A673 (cell line): ENCODE data around the gene ZEB2. TPM values are rescaled to one million over a fixed set of nuclear protein-coding genes. Genes with fewer than 3 reads are reported as not detected.

Source experiments
- BruUV-seq: library from RNA; stranded (reverse); fragments of 400-500 nt; replicated peaks from 2 replicates; lab custom pipeline; 2021; lab: Mats Ljungman, UMichigan
- CTCF ChIA-PET: fragments of 300-600 bp; sonication (Branson Sonifier 250); formaldehyde crosslinking; loops from one replicate; lab custom pipeline; 2022; ENCODE audit warnings: antibody characterized with exemption; lab: Charles Lee
- POLR2A ChIA-PET: fragments of 300-600 bp; sonication (Branson Sonifier 250); formaldehyde crosslinking; loops from one replicate; lab custom pipeline; 2022; ENCODE audit warnings: antibody characterized with exemption; ENCODE audit not compliant: low non-redundant PET; lab: Charles Lee
- DNase-seq: peaks from one replicate; pipeline ENCODE4 v3.0.0-alpha.2; 2015; ENCODE audit warnings: low spot score
- H3K27ac ChIP-seq: fragments of 200-600 bp; sonication (generic); 2 replicates; pipeline ENCODE4 v1.5.1; 2016; ENCODE audit warnings: mixed run types, low read depth, mild to moderate bottlenecking, mixed read lengths, antibody characterized with exemption, low read length; ENCODE audit not compliant: poor library complexity, severe bottlenecking
- H3K27me3 ChIP-seq: fragments of 200-600 bp; sonication (generic); replicated peaks from 2 replicates; pipeline ENCODE4 v1.6.1; 2017; ENCODE audit warnings: mixed run types, low read depth, mild to moderate bottlenecking, mixed read lengths, antibody characterized with exemption, low read length; ENCODE audit not compliant: insufficient read depth, poor library complexity
- H3K36me3 ChIP-seq: fragments of 200-600 bp; sonication (generic); 2 replicates; pipeline ENCODE4 v1.6.1; 2016; ENCODE audit warnings: mixed run types, mild to moderate bottlenecking, mixed read lengths, antibody characterized with exemption, low read length; ENCODE audit not compliant: insufficient read depth, poor library complexity, severe bottlenecking
- H3K4me1 ChIP-seq: fragments of 200-600 bp; sonication (generic); 2 replicates; pipeline ENCODE4 v1.6.1; 2017; ENCODE audit warnings: mixed run types, mild to moderate bottlenecking, mixed read lengths, antibody characterized with exemption, low read length; ENCODE audit not compliant: insufficient read depth, poor library complexity, severe bottlenecking
- H3K4me3 ChIP-seq: fragments of 200-600 bp; sonication (generic); 2 replicates; pipeline ENCODE4 v1.5.1; 2016; ENCODE audit warnings: low read depth, mixed run types, mild to moderate bottlenecking, mixed read lengths, low read length; ENCODE audit not compliant: poor library complexity, severe bottlenecking
- H3K9me3 ChIP-seq: fragments of 200-600 bp; sonication (generic); 2 replicates; pipeline ENCODE4 v1.6.1; 2016; ENCODE audit warnings: mixed run types, low read depth, mild to moderate bottlenecking, mixed read lengths, antibody characterized with exemption, low read length; ENCODE audit not compliant: poor library complexity, severe bottlenecking
- EZH2 ChIP-seq: fragments of 200-600 bp; sonication (generic); IDR thresholded peaks from 2 replicates; pipeline ENCODE4 v1.6.1; 2017; ENCODE audit warnings: borderline replicate concordance, low read depth, mild to moderate bottlenecking, mixed read lengths, antibody characterized with exemption, low read length; ENCODE audit not compliant: poor library complexity, severe bottlenecking
- intact Hi-C: fragments of 100-400 bp; cut with micrococcal nuclease; formaldehyde crosslinking; loops from one replicate; pipeline ENCODE4 v1.10.0; 2022; ENCODE audit not compliant: unreplicated experiment
- total RNA-seq: library from RNA; stranded (reverse); gene quantifications from 2 replicates; pipeline ENCODE4 v1.2.3, GENCODE V29; 2021
- TF ChIP-seq, protein P1 (sequence below): fragments of 300-800, 200-600 bp; sonication (generic); conservative IDR thresholded peaks from 2 replicates; pipeline ENCODE4 v1.5.1; 2017; ENCODE audit warnings: low read depth, mild to moderate bottlenecking, antibody characterized with exemption, low read length, moderate library complexity, mixed read lengths

Gene ZEB2
- total RNA-seq, 1 experiment from 2014 or later = 146 TPM

DNA sequence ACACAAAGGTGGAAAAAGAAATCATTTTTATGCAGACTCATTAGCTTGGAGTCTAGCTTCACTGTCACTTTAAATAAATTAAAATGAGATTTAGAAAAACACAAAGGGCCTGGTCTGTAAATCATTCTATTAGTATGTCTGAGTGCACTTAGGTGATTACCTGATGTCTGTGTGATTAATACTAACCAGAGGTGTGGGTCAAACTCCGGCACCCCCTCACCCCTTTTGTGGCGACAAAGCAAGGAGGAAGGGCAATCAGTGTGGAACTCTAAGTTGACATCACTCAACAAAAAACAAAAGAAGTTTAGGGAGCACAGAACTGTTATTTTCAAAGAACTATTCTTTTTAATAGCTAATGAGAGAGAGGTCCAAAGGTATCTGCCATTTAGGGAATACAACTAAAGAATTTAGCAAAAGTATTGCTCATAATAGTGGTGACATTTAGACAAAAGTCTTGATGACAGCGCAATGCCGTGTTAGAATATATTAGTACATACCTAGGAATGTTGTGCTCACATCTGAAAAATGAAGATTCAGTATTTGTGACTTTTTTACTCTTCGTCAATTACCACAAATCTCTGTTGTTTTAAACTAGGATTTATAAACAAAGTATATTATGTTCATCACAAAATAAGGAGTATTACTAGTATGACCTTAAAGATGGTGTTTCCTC lies 66.3 kb downstream of the ZEB2 start:
- peak overlapping the region; percentile 10 for H3K4me3 ChIP-seq
- ChIA-PET CTCF (no interaction called here), POLR2A (no interaction called here)
- peaks cover 91% of the 10 kb centered on the region for H3K4me1 ChIP-seq
- TF ChIP-seq EZH2 = no peak
- TF ChIP-seq, protein P1, sequence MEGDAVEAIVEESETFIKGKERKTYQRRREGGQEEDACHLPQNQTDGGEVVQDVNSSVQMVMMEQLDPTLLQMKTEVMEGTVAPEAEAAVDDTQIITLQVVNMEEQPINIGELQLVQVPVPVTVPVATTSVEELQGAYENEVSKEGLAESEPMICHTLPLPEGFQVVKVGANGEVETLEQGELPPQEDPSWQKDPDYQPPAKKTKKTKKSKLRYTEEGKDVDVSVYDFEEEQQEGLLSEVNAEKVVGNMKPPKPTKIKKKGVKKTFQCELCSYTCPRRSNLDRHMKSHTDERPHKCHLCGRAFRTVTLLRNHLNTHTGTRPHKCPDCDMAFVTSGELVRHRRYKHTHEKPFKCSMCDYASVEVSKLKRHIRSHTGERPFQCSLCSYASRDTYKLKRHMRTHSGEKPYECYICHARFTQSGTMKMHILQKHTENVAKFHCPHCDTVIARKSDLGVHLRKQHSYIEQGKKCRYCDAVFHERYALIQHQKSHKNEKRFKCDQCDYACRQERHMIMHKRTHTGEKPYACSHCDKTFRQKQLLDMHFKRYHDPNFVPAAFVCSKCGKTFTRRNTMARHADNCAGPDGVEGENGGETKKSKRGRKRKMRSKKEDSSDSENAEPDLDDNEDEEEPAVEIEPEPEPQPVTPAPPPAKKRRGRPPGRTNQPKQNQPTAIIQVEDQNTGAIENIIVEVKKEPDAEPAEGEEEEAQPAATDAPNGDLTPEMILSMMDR = no peak
- H3K9me3 ChIP-seq = no peaks in the 10 kb centered on the region
- H3K36me3 ChIP-seq = peaks cover 10% of the 10 kb centered on the region
- H3K27me3 ChIP-seq = no peaks in the 10 kb centered on the region
- peak overlapping the region; percentile 71 for H3K27ac ChIP-seq
- BruUV-seq = no TSS peak
- no peak for DNase-seq
- intact Hi-C loops = no loop called here

DNA sequence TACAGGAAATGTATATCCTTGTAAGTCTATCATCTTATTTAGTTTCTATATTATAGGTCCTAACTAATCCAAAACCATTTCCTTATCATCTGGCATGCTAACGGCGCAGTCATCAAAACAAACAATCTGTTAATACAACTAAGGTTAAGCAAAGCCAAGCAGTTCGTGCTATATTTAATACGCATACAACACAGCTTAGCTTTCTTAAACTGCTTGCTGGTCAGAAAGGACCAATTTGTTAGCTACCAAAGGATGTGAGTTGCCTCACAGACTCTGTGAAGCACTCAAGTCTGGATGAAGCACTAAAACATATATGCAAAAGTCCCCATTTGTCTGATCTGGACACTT lies 67.0 kb downstream of the ZEB2 start:
- POLR2A ChIA-PET = no interaction called here
- peak overlapping the region; percentile 30 for H3K4me3 ChIP-seq
- H3K4me1 ChIP-seq = peaks cover 90% of the 10 kb centered on the region
- CTCF ChIA-PET = no interaction called here
- H3K9me3 ChIP-seq = no peaks in the 10 kb centered on the region
- H3K36me3 ChIP-seq = peaks cover 10% of the 10 kb centered on the region
- no TSS peak for BruUV-seq
- TF ChIP-seq EZH2 = no peak
- TF ChIP-seq, protein P1 = no peak
- no peaks in the 10 kb centered on the region for H3K27me3 ChIP-seq
- peak; percentile 48 for DNase-seq
- intact Hi-C loops = no loop called here
- H3K27ac ChIP-seq = peak overlapping the region; percentile 71

DNA sequence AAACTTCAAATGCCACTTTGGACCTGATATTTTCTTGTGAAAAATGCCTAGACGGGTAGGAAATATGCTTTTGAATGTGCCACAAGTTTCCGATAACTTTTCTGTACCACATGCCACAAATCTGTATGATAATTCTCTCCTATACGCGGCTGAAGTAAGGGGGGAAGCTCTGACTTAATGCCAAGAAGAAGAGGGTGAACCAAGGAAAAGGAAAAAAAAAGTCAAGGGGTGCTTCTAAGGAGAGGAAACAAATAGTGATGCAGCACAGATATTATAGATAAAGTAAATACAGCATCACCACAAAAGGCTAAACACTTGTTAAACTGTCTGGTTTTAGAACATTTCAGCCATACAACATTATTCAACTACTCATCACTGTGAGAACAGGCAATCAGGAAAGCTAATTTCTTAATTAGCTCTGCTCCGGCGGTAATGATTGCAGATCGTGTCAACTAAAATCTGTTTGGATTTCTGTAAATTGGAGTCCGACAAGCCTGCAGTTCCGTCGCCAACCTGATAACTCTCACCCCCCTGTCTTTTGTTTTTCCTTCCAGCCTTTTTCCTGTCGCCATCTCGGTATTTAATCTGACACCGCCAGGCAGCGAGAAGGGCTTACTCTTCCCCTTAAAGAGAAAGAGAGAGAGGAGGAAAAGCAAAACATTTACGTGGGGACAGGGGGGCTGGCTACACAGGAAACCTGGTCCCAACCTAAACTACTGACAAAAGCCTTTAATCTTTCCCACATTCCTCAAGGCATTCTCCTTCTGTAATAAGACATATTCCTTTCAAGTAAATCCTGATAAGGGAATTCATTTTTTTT lies 67.5 kb downstream of the ZEB2 start:
- peak overlapping the region; percentile 30 for H3K4me3 ChIP-seq
- no peaks in the 10 kb centered on the region for H3K9me3 ChIP-seq
- ChIA-PET CTCF (no interaction called here), POLR2A (no interaction called here)
- H3K36me3 ChIP-seq = peaks cover 10% of the 10 kb centered on the region
- H3K4me1 ChIP-seq = peaks cover 84% of the 10 kb centered on the region
- peak overlapping the region; percentile 71 for H3K27ac ChIP-seq
- intact Hi-C loops = no loop called here
- DNase-seq = peak; percentile 81
- no peaks in the 10 kb centered on the region for H3K27me3 ChIP-seq
- TF ChIP-seq, protein P1 = 0 out of 2 replicates have a peak, but pooled peaks have one; percentile 14
- TF ChIP-seq EZH2 = no peak
- no TSS peak for BruUV-seq
